Stimulated activated CD8-positive, alpha-beta memory T cell treated with anti-CD3 and anti-CD28 coated beads, Interleukin-4, amount 100 ng/mL, for 1 hour (primary cell): ENCODE results near the gene TH.
"Not testable (repeated sequence)": the region's sequence is repeated elsewhere in the genome, so short reads cannot be mapped to it uniquely, and the experiment has no call there.

ENCODE experiments used
- DNase-seq, 2 donors: peaks; one replicate each; pipeline ENCODE4 v3.0.0-alpha.2; 2020; ENCODE audit warnings: low read depth in 2 of 2, low spot score in 1 of 2

Gene TH

DNA sequence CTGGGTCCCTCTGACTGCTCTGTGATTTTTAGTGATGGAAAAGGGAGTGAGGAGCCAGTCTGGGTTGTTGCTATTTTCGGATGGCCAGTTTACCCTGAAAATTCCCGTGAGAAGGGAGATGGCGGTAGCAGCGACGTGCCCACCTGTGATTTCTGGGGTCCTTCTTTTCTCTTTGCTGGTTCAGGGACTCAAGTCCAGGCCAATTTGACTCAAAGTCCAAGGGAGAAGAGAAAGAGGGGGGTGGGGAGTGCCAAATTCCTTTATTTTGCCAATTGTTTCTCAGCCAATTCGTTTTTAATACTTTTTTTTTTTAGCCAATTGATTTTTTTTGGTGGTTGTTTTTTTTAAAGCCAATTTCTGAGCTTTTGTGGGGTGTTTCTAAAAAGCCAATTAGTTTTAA is 39.4 kb downstream of the TH start:
- no peak for DNase-seq

DNA sequence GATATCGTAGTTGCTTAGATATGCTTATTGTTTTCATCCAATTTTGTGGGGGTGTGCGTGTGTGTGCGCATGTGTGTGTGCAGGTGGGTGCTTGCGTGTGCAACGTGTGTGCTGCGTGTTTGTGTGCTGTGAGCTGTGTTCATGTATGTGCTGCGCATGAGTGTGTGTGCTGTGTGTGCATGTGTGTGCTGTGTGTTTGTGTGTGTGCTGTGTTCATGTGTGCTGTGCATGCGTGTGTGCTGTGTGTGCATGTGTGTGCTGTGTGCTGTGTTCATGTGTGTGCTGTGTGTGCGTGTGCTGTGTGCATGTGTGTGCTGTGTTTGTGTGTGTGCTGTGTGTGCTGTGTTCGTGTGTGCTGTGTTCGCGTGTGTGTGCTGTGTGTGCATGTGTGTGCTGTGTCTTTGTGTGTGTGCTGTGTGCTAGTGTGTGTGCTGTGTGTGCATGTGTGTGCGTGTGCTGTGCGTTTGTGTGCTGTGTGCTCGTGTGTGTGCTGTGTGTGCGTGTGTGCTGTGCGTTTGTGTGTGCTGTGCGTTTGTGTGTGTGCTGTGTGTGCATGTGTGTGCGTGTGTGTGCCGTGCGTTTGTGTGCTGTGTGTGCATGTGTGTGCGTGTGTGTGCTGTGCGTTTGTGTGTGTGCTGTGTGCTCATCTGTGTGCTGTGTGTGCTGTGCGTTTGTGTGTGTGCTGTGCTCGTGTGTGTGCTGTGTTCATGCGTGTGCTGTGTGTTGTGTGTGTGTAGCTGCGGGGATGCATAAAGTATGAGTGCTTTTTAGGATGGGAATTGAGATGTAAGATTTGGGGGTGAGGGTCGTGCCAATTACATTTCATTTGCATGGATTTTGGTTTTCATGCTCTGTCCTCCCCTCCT is 40.0 kb downstream of the TH start:
- DNase-seq: no peak

DNA sequence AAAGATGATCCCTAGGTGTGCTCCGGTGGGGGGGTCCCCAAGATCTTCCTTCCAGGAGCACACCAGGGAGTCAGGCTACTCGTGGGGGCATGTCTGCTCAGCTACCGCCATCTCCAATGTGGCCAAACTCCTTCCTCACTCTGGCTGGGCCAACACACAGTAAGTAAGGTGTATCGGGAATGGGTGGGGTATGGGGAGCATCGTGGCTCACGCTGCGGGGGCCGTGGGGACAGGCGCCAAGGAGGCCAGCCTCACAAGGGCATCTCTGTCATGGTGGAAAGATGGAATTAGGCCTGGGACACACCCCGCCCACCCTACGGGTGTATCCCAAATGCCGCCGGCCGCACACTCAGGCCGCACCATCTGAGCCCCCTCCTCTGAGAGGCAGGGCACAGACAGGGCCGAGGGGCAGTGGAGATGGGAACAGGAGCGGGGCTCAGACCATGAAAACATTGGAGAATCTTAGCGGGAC is 40.7 kb downstream of the TH start:
- DNase-seq: no peak

DNA sequence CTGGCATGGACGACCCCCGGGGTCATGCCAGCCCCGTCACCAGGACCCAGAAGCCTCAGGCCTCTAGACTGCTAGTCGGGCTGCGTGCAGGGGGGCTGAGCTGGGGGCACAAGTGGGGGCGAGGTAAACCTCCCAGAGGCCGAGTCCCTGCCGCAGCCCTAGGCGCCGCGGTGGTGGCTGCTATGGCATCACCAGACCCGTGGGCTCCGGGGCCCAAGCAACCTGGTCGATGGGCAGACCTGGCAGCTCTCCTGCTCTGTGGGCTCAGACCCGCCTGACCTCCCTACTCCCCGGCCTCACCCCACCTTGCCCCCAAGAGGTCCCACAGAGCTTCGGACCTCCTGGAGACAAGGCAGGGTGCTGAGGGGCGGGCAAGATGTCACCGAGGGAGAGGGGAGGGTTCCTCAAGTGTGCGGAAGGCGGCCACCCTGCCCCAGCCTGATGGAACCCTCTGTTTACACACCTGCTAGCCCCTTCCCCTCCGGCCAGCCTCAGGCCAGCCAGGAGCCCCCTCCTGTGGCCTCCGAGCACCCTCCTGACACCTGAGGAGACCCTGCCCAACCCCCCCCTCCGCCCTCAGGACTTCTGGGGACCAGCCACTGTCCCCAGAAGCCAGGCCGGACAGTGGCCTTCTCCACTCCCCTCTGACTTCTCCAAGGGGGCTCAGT is 41.8 kb downstream of the TH start:
- no peak for DNase-seq

DNA sequence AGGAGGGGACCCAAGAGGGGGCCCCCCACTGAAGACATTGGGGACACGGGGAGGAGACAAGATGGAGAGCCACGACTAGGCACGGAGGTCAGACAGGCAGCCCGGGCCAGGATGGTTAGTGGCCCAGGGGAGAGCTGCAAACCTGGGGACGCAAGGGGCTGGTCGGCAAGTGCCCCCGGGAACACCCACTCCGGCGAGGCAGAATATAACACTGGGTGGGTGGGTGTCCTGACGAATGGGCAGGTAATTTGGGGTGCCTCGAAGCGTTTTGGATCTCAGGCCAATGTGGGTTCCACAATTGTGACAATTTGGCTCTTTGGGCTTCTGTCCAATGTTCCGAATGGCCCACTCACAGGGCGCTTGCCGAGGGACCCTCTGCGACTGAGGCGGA is 42.3 kb downstream of the TH start:
- DNase-seq: no peak

DNA sequence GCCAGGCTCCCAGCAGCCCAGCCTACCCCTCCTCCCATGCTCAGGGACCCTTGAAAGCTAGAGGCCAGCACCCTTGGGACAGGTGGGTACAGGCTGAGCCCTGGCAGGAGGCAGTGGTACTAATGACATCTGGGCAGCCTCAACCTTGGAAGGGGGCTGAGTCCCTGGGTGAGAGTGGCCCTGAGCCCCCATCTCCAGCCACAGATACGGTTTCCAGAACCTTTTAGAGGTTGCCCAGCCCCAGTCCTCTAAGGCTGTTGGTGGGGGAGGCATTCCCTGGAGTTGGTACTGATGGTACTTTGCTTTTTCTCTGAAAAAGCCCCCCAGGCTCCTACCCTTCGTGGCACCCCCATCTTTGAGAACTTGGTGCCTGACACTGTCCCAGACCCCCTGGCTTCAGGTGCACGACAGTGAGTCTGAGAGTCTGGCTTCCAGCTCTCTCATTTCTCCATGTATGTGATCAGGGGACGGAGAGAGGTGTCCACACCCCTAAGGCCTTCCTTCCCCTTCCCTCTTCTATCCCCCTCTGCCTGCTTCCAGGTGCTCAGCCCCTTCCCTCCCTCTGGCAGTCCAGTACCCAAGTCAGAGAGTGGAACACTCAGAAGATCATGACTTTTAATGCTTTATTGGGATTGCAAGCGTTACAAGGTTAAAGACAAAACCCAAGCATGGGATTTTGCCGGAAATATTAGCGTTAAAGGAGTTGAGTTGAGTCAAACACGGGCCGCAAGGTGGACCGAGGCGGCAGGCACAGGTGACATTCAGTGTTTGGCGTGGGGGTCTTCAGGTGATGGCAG is 42.9 kb downstream of the TH start:
- no peak for DNase-seq

DNA sequence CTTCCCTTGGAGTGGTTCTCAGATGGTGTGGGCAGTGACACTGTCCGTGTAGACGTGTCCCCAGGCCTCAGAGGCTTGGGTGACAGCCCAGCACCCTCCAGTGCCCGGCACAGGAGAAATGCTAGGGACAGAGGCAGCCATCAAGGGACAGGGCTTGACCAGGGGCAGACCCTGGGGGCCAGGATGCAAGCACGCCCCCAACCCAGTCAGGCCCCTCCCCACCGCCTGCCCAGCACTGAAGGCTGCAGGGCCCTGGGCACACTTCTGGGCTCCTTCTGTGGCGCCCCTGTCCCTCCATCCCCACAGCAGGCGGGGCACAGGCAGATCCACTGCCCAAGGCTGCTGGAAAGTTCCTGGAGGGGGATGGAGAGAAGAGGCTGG is 43.5 kb downstream of the TH start:
- DNase-seq: no peak

DNA sequence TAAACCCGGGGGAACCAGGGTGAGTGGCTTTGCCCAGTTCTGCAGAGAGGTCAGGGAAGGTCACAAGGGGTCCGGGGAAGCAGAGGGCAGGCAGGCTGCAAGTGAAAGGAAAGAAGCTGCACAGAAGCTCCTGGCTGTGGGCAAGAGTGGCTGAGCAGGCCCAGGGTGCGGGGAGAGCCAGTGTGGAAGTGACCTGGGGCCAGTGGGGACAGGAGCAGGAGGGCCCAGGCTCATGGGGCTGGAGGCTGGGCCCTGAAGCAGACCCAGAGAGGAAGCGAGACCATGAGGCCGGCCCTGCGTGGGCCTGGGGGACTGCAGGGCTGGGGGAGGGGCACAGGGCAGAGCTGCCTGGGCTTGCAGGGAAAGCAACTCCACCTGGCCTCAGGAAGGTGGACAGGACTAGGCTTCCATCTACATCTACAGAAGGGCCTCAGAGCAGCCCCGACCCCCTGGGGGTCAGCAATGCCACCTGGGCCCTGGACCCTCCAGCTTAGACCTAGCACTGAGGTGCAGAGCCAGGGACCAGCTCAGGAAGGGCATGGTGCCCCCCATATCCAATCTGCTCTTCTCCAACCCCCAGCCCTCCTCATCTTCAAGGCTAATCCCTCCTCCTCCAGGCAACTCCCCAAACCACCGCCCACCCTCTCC is 44.0 kb downstream of the TH start:
- DNase-seq: no peak

DNA sequence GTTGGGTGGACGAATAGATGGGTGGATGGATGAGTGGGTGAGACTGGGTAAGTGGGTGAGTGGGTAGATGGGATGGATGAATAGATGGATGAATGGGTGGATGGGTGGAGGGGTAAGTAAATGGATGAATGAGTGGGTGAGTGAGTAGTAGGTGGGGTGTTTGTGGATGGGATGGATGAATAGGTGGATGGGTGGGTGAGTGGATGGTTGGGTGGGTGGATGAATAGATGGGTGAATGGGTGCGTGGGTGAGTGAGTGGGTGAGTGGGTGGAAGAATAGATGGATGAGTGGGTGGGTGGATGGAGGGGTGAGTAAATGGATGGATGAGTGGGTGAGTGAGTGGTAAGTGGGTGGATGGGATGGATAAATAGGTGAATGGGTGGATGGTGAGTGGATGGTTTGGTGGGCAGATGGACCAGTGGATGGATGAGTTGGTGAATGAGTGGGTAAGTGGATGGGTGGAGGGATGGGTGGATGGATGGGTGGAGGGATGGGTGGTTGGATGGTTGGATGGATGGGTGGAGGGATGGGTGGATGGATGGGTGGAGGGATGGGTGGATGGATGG is 45.0 kb downstream of the TH start:
- DNase-seq: no peak

DNA sequence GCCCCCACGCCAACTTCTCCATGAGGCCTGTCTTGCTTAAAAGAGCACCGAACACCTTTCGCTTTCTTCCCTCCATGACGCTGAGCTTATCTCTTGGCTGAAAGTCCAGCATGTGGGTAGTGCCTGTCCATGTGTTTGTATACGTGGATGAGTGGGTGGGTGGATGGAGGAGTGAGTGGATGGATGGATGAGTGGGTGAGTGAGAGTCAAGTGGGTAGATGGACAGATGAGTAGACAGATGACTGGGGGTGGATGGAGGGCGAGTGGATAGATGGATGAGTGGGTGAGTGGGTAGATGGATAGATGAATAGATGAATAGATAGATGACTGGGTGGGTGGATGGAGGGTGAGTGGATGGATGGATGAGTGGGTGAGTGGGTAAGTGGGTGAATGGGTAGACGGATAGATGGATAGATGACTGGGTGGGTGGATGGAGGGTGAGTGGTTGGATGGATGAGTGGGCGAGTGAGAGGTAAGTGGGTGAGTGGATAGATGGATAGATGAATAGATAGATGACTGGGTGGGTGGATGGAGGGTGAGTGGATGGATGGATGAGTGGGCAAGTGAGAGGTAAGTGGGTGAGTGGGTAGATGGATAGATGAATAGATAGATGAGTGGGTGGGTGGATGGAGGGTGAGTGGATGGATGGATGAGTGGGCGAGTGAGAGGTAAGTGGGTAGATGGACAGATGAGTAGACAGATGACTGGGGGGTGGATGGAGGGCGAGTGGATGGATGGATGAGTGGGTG is 46.7 kb downstream of the TH start:
- not testable (repeated sequence) for DNase-seq

DNA sequence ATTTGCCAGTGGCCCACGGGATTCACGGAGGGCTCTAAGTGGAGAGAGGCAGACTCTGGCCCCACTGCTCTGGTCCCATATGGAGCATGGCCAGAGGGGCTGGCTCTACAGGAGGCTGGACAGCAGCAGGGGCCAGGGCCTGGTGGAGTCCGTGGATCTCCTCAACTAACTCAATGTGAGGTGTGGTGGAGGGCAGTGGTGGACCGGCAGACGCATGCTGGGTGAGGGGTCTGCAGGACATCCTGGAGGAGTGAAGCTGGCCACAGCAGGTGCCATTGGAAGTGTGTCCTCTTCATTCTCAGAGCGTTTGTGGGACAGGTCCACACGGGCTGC is 48.0 kb downstream of the TH start:
- no peak for DNase-seq

DNA sequence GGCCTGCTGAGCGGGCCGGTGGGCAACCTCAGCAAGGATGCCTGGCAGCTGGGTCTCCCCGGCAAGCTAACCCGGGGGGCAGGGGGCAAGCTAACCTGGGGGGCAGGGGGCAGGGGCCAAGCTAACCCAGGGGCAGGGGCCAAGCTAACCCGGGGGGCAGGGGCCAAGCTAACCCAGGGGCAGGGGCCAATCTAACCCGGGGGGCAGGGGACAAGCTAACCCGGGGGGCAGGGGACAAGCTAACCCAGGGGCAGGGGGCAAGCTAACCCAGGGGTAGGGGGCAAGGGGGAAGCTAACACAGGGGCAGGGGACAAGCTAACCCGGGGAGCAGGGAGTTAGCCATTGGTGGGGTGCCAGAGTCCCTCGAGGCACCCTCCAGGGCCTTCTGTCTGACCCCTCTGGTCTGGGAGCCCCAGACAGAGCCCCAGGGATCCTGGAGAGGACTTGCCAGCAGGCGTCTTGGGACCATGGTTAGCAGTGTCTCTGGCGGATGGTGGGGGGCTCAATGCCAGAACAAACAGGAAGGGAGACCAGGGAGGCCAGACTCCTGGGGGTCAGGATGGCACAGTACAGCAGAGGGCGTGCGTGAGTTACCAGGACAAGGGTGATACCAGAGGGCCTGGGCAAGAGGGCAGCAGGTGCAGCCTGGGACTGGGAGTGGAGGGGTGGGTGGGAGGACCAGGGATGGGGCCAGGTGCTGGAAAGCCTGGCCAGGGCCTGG is 48.5 kb downstream of the TH start:
- no peak for DNase-seq

DNA sequence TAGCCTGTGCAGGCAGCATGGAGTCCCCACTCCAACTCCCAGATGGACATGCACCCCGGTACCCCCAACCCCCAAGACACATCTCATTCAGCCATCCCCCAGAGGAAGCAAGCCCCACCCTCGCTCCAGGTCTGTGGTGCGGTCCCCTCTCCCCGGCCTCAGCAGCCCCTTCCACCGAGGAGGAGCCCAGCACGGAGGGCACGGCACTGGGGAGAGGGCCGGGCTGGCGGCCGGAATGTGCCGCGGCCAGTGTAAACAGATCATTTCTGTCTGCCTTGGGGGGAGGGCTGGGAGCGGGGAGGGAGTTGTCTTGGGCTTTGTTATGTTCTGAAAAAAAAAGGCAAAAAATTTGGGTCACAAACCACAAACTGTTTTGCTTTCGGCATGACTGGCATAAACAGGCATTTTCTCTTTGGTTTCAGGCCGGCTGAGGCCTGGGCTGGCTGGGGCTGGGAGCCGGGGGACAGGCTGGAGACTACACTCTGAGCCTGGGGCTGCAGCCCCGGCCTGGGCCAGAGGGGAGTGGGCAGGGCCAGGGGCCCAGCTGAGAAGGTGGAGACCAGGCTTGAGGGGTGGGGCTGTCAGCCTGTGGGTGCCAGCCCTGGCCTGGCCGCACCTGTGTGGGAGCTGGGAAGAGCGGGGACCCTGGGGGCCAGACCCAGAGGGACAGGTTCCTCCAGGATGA is 49.3 kb downstream of the TH start:
- no peak for DNase-seq

DNA sequence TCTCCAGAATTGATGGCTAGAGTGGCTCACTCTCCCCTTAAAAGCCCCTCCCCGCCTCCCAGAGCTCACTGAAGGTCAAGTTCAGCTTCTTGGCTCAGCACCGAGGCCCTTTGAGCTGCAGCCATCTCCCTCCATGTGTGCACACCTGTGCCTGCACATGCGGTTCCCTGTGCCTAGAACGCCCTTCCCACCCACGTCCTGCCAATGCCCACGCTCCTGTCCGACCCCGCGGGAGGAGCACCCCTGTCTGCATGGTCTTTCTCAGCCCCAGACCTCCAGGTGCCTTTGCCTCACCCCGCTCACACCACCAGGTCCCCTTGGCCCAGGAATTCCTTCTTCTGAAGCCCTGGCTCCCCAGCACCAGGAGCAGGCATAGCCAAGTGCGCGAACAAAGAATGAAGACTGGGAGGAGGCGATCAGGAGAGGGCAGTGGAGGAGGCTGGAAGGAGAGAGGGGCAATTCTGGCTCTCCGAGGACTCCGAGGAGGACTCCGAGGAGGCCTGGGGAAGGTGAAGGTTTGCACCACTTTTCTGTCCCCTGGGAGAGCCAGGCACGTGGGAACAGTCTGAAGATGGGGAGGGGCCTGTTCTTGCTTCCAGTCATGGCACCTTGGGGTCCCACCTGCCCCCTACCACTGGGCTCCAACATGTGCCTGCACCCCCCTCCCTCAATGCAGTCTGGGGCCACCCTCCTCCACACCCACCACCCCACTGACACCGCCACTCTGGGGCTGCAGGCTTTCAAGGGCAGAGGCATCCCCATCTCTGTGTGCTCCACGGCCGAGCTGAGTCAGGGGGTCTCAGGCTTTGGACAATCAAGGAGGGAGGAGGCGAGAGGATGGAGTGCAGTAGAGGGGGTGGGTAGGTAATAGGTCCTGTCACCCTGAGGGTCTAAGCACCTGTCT is 50.1 kb downstream of the TH start:
- DNase-seq: no peak

DNA sequence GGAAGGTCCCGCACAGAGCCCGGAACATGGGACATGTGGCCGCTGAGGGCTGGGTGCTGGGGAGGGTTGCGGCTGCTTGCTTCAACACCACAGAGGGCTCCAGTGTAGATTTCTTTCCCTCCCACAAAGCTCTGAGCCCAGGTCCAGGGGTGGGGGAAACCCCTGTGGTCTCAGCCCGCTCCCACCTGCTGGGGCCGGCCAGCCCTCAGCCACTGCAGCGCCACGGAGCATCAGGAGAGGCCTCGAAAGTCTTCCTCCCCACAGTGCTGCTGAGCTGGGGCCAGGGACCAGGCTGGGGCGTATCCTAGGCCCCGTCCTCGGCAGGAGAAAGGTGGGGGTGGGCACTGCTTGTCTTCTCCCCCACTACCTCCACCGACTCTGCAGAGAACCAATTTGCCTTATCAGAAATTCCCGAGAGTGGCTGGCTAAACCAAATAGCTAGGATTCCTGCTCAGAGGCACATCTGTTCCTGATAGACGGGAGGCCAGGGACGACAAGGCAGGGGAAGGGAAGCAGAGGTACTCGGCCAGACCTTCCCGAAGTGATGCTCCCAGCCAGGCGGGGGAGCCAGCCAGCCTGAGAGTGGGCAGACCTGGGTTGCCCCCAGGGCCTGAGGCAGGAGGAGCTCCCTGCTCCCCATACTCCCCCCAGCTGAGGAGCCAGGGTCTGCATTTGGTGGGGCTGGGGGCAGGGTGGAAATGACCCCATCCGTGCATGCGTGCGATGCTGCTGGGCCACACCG is 51.1 kb downstream of the TH start:
- no peak for DNase-seq

DNA sequence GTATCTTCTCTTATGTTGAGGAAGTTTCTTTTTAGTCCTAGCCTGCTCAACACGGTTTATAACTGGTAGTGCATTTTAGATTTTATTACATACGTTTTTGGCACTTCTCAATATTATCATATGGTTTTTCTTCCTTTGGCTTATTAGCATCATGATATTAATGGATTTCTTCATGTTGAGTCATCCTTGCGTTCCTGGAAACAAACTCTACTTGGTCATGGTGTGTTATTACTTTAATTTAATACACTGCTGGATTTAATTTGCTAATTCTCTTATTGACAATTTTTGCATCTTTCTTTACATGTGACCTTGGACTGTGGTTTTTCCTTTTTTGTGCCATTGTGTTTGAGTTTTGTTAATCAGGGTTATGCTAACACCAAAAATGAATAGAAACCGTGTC is 52.9 kb downstream of the TH start:
- DNase-seq: no peak

DNA sequence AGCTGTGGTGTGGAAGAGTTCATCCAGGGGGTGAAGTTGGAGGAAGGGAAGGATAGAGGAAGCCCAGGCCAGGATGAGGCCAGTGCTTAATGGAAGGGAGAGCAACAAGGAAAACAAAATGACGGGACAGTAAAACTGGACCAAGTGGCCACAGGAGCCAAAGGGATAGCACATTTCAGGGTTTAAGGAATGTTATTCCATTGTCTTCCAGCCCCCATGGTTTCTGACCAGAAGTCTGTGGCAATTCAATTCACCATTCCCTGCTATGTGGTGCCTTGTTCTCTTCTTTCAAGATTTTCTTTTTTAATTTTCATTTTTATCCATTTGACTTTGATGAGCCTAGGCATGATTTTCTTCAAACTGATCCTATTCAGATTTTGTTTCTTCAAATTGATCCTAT is 54.9 kb downstream of the TH start:
- DNase-seq: no peak

DNA sequence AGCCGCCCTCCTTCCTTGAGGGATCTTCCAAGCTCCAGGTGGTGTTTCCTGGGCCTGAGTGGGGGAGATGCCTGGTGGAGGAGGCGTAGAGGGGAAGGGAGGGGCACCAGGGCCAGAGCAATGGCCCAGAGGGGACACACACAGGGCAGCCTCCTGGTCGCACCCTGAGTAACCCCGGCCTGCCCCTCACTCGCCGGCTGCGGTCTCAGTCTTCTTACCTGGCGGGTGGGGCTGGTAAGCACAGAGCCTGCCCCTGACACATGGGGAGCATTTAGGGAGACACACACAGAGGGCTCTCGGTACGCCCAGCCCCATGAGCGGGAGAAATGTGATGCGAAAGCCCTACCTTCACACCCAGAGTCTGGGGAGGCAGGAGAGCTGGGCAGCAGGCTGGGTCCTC is 56.3 kb downstream of the TH start:
- DNase-seq: no peak
